Measurements from ENCODE around the gene HRK.

HRK gene

DNA sequence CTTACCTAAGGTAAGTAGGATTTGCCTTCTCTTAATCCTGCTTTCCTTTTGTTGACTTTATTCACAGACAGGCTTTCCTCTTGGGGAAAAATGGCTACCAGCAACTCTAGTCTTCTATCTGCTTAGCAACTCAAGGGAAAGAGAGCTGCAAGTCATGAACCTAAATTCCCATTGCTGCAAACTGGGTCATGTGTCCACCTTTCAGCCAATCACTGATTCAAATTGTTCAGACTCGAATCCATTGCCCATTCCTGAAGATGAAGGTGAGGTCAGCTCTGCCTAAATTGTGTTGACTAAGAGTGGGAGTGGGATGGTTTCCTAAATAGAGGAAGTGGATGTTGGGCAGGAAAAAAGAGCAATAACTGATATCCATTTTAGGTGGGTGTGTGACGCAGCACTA, 37.2 kb upstream of the HRK start:
- Histone ChIP-seq H3K4me1 (ENCODE audit: control insufficient read depth in 1 of 2, insufficient read depth in 1 of 2, low read depth in 1 of 2, low read length in 1 of 2) (peaks cover 4 to 7% of the 10 kb centered on the region in 2 experiments), H3K27ac (no peak overlapping the region), H3K27me3 (no peaks in the 10 kb centered on the region), H3K4me3 (ENCODE audit: low read depth in 1 of 2, low read length in 1 of 2) (no peak overlapping the region), H3K36me3 (no peaks in the 10 kb centered on the region), H3K9me3 (no peaks in the 10 kb centered on the region)
- TF ChIP-seq, protein P1, sequence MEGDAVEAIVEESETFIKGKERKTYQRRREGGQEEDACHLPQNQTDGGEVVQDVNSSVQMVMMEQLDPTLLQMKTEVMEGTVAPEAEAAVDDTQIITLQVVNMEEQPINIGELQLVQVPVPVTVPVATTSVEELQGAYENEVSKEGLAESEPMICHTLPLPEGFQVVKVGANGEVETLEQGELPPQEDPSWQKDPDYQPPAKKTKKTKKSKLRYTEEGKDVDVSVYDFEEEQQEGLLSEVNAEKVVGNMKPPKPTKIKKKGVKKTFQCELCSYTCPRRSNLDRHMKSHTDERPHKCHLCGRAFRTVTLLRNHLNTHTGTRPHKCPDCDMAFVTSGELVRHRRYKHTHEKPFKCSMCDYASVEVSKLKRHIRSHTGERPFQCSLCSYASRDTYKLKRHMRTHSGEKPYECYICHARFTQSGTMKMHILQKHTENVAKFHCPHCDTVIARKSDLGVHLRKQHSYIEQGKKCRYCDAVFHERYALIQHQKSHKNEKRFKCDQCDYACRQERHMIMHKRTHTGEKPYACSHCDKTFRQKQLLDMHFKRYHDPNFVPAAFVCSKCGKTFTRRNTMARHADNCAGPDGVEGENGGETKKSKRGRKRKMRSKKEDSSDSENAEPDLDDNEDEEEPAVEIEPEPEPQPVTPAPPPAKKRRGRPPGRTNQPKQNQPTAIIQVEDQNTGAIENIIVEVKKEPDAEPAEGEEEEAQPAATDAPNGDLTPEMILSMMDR (IDR thresholded peaks at IDR 0.05), result no peak

DNA sequence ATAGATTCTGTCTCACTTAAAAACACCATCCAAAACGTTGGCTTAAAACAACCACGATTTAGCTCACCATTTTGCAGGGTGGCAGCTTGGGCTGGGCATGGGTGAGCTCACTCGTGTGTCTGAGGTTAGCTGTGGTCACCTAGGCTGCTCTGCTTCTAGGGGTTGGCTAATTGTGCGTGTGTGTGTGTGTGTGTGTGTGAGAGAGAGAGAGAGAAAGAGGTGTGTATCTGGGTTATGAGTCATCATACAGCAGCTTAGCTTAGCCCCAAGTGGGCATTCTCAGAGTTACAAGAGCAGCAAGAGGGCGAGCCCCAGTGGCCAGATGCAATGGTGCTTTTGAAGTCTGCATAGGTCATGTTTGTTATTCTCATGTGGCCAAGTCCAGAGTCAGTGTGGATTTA, 35.5 kb upstream of the HRK start:
- Histone ChIP-seq H3K36me3 (no peaks in the 10 kb centered on the region), H3K4me3 (ENCODE audit: low read depth in 1 of 2, low read length in 1 of 2) (no peak overlapping the region), H3K9me3 (no peaks in the 10 kb centered on the region), H3K27ac (no peak overlapping the region), H3K4me1 (ENCODE audit: control insufficient read depth in 1 of 2, insufficient read depth in 1 of 2, low read depth in 1 of 2, low read length in 1 of 2) (peaks cover 4 to 12% of the 10 kb centered on the region in 2 experiments), H3K27me3 (peaks cover 2% of the 10 kb centered on the region)
- TF ChIP-seq, protein P1 (IDR thresholded peaks at IDR 0.05), result no peak

DNA sequence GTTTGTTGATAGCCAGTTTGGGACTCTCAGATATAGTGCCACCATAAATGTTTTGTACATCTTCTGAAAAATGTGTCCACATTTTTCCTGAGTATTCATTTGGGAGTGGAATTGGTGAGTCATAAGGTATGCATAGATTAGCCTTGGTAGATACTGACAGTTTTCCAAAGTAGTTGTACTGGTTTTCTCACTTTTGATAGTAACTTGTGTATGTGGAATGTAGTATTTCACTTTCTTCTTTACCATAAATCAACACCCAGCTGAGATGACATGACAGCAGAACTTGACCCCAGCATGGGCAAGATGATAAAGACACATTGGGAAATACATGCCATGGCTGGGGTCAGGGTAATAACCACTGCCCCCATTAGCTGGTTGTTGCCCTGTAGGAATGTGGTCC, 34.9 kb upstream of the HRK start:
- H3K36me3 ChIP-seq, result no peaks in the 10 kb centered on the region
- H3K4me1 ChIP-seq (ENCODE audit: control insufficient read depth in 1 of 2, insufficient read depth in 1 of 2, low read depth in 1 of 2, low read length in 1 of 2), result peaks cover 9 to 17% of the 10 kb centered on the region in 2 experiments
- H3K4me3 ChIP-seq (ENCODE audit: low read depth in 1 of 2, low read length in 1 of 2), result no peak overlapping the region
- TF ChIP-seq, protein P1 (IDR thresholded peaks at IDR 0.05), result no peak
- peaks cover 8% of the 10 kb centered on the region for H3K27me3 ChIP-seq
- no peaks in the 10 kb centered on the region for H3K9me3 ChIP-seq
- no peak overlapping the region for H3K27ac ChIP-seq

DNA sequence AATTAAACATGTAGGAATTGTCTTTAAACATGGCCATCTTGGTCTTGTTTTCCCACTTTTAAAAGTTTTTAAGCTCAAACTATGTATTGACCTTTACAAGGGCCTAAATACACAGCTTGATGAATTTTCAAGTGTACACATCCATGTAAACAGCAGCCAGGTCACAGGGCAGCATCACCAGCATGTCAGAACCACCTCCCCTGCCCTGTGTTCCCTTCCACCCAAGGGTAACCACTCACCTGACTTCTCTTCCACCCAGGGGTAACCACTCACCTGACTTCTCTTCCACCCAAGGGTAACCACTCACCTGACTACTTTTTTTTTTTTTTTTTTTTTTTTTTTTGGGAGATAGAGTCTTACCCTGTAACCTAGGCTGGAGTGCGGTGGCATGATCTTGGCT, 34.1 kb upstream of the HRK start:
- Histone ChIP-seq H3K9me3 (no peaks in the 10 kb centered on the region), H3K4me1 (ENCODE audit: control insufficient read depth in 1 of 2, insufficient read depth in 1 of 2, low read depth in 1 of 2, low read length in 1 of 2) (peaks cover 9 to 20% of the 10 kb centered on the region in 2 experiments), H3K27ac (no peak overlapping the region), H3K4me3 (ENCODE audit: low read depth in 1 of 2, low read length in 1 of 2) (no peak overlapping the region), H3K36me3 (no peaks in the 10 kb centered on the region), H3K27me3 (peaks cover 16% of the 10 kb centered on the region)
- TF ChIP-seq, protein P1 (IDR thresholded peaks at IDR 0.05), result no peak

DNA sequence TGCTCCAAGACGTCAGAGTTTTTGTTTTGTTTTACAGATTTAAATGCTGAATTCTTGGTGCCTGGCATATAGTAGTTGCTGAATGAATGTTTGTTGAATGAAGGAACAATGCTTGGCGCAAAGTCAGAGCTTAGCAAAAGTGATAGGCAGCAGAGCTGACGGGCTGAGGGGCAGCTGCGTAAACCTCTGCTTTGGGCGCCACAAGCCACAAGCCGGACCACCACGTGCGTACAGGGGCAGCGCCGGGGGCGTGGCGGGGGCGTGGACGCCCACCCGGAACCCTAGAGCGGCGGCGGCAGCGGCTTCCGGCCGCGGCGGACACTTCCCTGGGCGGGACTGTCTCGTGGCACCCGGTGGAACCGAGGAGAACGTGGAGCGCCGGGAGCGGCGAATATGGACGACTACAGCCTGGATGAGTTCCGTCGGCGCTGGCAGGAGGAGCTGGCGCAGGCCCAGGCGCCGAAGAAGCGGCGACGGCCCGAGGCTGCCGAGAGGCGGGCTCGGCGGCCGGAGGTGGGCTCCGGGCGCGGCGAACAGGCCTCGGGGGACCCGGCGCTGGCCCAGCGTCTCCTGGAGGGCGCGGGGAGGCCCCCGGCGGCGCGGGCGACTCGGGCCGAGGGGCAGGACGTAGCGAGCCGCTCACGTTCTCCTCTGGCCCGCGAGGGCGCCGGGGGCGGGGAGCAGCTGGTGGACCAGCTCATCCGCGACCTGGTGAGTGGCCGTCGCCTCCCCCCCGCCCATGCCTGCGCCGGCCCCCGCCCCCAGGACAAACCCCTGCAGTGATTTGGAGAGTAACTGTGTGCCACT, 29.6 kb upstream of the HRK start, which contains the start of gene FBXW8:
TSS of gene FBXW8 (plus strand) at position 306 of the 807 bp plus-strand sequence. CDS start at position 394, 88 bp downstream.
- H3K27me3 ChIP-seq, result peaks cover 60% of the 10 kb centered on the region
- H3K9me3 ChIP-seq, result no peaks in the 10 kb centered on the region
- TF ChIP-seq, protein P1 (IDR thresholded peaks at IDR 0.05), result no peak
- H3K4me1 ChIP-seq (ENCODE audit: control insufficient read depth in 1 of 2, insufficient read depth in 1 of 2, low read depth in 1 of 2, low read length in 1 of 2), result peaks cover 5 to 13% of the 10 kb centered on the region in 2 experiments
- no peak within 1 kb of the TSS for H3K27ac ChIP-seq
- H3K36me3 ChIP-seq, result no peaks in the 10 kb centered on the region
- H3K4me3 ChIP-seq (ENCODE audit: low read depth in 1 of 2, low read length in 1 of 2), result peak within 1 kb of the TSS; percentile 61 to 65
